Pulmonary artery endothelial cell (primary cell): ENCODE measurements around the gene CDH23. TPM values are rescaled to one million over a fixed set of nuclear protein-coding genes. Genes with fewer than 3 reads are reported as not detected.
"Not testable (repeated sequence)": the region's sequence is repeated elsewhere in the genome, so short reads cannot be mapped to it uniquely, and the experiment has no call there.

Source experiments
- DNase-seq: peaks from one replicate; pipeline ENCODE4 v3.0.0-alpha.2; 2011; ENCODE audit warnings: low read depth, low spot score
- total RNA-seq: library from RNA; depleted of rRNA; stranded (reverse); fragments of >200 nt; gene quantifications from 2 replicates; pipeline ENCODE4 v1.2.3, GENCODE V29; 2014

Gene CDH23
- total RNA-seq, 1 donor from 2014 or later = 0.07 TPM

- no peak for DNase-seq
These were observed 184.7 kb downstream of the CDH23 start for GRCh38 chr10:71581376-71581775.

GRCh38 chr10:71582019-71582418 lies 185.3 kb downstream of the CDH23 start:
- no peak for DNase-seq

- no peak for DNase-seq
These were observed 186.1 kb downstream of the CDH23 start for GRCh38 chr10:71582506-71583475.

- no peak for DNase-seq
These were observed 187.7 kb downstream of the CDH23 start for GRCh38 chr10:71584461-71584860.

GRCh38 chr10:71584902-71585563 lies 188.3 kb downstream of the CDH23 start:
- DNase-seq = no peak

GRCh38 chr10:71585564-71586290 lies 189.0 kb downstream of the CDH23 start:
- DNase-seq = no peak

GRCh38 chr10:71587941-71588573 lies 191.3 kb downstream of the CDH23 start:
- DNase-seq = no peak

GRCh38 chr10:71588685-71589084 lies 192.0 kb downstream of the CDH23 start:
- DNase-seq = no peak

- no peak for DNase-seq
These were observed 193.2 kb downstream of the CDH23 start for GRCh38 chr10:71589617-71590551.

GRCh38 chr10:71590781-71591350 lies 194.1 kb downstream of the CDH23 start:
- no peak for DNase-seq

GRCh38 chr10:71594934-71595571 lies 198.3 kb downstream of the CDH23 start:
- DNase-seq = no peak

GRCh38 chr10:71595649-71596048 lies 198.9 kb downstream of the CDH23 start:
- no peak for DNase-seq

GRCh38 chr10:71596127-71596526 lies 199.4 kb downstream of the CDH23 start:
- no peak for DNase-seq

GRCh38 chr10:71596759-71597158 lies 200.0 kb downstream of the CDH23 start:
- no peak for DNase-seq

- DNase-seq = no peak
These were observed 201.2 kb downstream of the CDH23 start for GRCh38 chr10:71597821-71598498.

- no peak for DNase-seq
These were observed 201.9 kb downstream of the CDH23 start for GRCh38 chr10:71598621-71599055.

GRCh38 chr10:71599518-71599917 lies 202.8 kb downstream of the CDH23 start:
- DNase-seq = no peak

GRCh38 chr10:71600242-71600641 lies 203.5 kb downstream of the CDH23 start:
- not testable (repeated sequence) for DNase-seq

- DNase-seq = peak; percentile 30
These were observed 204.1 kb downstream of the CDH23 start for GRCh38 chr10:71600849-71601248.
